K562 (cell line): ENCODE measurements around the gene DDX23. TPM values are rescaled to one million over a fixed set of nuclear protein-coding genes. Genes with fewer than 3 reads are reported as not detected.

Experiments used
- E2F8 ChIP-seq: fragments of 450-650 bp; IDR thresholded peaks from 2 replicates; pipeline ENCODE4 v1.7.1; 2018; ENCODE audit warnings: mild to moderate bottlenecking, low read depth; ENCODE audit not compliant: partially characterized antibody
- JUND ChIP-seq, 2 experiments: IDR thresholded peaks; 2 replicates in 1 of 2; 3 replicates in 1 of 2; pipeline ENCODE4 v1.6.1; 2011; ENCODE audit warnings: borderline replicate concordance in 2 of 2, low read depth in 2 of 2, low read length in 2 of 2, improper control_type of control experiment in 1 of 2, missing biosample characterization in 1 of 2, missing genetic modification characterization in 1 of 2, missing genetic modification reagents in 1 of 2
- KLF6 ChIP-seq: fragments of 250-450 bp; sonication (Bioruptor Pico); IDR thresholded peaks from 2 replicates; pipeline ENCODE4 v1.4.0; 2020; ENCODE audit warnings: mild to moderate bottlenecking, moderate library complexity, borderline replicate concordance
- LCOR ChIP-seq: sonication (generic); formaldehyde crosslinking; IDR thresholded peaks from 2 replicates; pipeline ENCODE4 v1.8.0; 2022; ENCODE audit warnings: mild to moderate bottlenecking, missing genetic modification reagents
- MYC ChIP-seq, 2 experiments: fragments of 250-450 bp in 1 of 2; sonication (Bioruptor Pico) in 1 of 2; IDR thresholded peaks; 2 replicates each; pipeline versions ENCODE4 v1.5.1 to v1.6.1; 2012 to 2021; ENCODE audit warnings: low read depth in 2 of 2, borderline replicate concordance in 1 of 2, improper control_type of control experiment in 1 of 2, low read length in 1 of 2, mild to moderate bottlenecking in 1 of 2, moderate library complexity in 1 of 2
- POLR2B ChIP-seq: fragments of 450-650 bp; IDR thresholded peaks from 2 replicates; pipeline ENCODE4 v1.6.1; 2018; ENCODE audit warnings: low read depth; ENCODE audit not compliant: partially characterized antibody
- ZNF41 ChIP-seq: fragments of 250-450 bp; sonication (Bioruptor Pico); conservative IDR thresholded peaks from 2 replicates; pipeline ENCODE4 v1.4.0; 2020; ENCODE audit warnings: mild to moderate bottlenecking
- ZNF77 ChIP-seq: fragments of 250-450 bp; sonication (Bioruptor Pico); IDR thresholded peaks from 2 replicates; pipeline ENCODE4 v1.5.0; 2020
- polyA plus RNA-seq, 8 experiments: library from polyadenylated mRNA; depleted of rRNA in 4 of 8; stranded (reverse) in 5 of 8; unstranded in 3 of 8; fragments of >200 nt; fragmentation: Nextera tagmentation in 2 of 8; fragmentation: Illumina TruSeq in 1 of 8; extraction: Ambion mirVana in 2 of 8; extraction: Trizol in 1 of 8; gene quantifications; 2 replicates each; pipeline versions ENCODE4 v1.2.1 to v1.2.3, GENCODE V29; 2011 to 2014; ENCODE audit warnings: inconsistent platforms in 1 of 8, missing spikeins in 1 of 8
- total RNA-seq, 7 experiments: library from RNA; depleted of rRNA in 6 of 7; stranded (reverse); fragments of >200 nt in 6 of 7; fragmentation: Illumina TruSeq in 2 of 7; extraction: Trizol in 2 of 7; gene quantifications; 2 replicates each; pipeline versions ENCODE4 v1.2.1 to v1.2.3, GENCODE V29; 2011 to 2021; ENCODE audit warnings: low replicate concordance in 1 of 7
- TF ChIP-seq, protein P1 (sequence below), 2 experiments: fragments of 450-650 bp in 1 of 2; sonication (generic) in 1 of 2; formaldehyde crosslinking in 1 of 2; IDR thresholded peaks; 2 replicates each; pipeline versions ENCODE4 v1.7.1 to v1.9.0; 2016 to 2022; ENCODE audit warnings: inconsistent platforms in 1 of 2, mild to moderate bottlenecking in 1 of 2, missing genetic modification reagents in 1 of 2
- TF ChIP-seq, protein P2 (sequence below): sonication (generic); formaldehyde crosslinking; IDR thresholded peaks from 2 replicates; pipeline ENCODE4 v1.8.1; 2023; ENCODE audit warnings: mild to moderate bottlenecking, missing genetic modification reagents

DDX23 gene
- total and polyA plus RNA-seq, 9 of the 15 experiments (the other 6 are each of a cell fraction or from before 2014, with no cell fraction given): 32.4 to 138 (median 104) TPM

- TF ChIP-seq, protein P1, sequence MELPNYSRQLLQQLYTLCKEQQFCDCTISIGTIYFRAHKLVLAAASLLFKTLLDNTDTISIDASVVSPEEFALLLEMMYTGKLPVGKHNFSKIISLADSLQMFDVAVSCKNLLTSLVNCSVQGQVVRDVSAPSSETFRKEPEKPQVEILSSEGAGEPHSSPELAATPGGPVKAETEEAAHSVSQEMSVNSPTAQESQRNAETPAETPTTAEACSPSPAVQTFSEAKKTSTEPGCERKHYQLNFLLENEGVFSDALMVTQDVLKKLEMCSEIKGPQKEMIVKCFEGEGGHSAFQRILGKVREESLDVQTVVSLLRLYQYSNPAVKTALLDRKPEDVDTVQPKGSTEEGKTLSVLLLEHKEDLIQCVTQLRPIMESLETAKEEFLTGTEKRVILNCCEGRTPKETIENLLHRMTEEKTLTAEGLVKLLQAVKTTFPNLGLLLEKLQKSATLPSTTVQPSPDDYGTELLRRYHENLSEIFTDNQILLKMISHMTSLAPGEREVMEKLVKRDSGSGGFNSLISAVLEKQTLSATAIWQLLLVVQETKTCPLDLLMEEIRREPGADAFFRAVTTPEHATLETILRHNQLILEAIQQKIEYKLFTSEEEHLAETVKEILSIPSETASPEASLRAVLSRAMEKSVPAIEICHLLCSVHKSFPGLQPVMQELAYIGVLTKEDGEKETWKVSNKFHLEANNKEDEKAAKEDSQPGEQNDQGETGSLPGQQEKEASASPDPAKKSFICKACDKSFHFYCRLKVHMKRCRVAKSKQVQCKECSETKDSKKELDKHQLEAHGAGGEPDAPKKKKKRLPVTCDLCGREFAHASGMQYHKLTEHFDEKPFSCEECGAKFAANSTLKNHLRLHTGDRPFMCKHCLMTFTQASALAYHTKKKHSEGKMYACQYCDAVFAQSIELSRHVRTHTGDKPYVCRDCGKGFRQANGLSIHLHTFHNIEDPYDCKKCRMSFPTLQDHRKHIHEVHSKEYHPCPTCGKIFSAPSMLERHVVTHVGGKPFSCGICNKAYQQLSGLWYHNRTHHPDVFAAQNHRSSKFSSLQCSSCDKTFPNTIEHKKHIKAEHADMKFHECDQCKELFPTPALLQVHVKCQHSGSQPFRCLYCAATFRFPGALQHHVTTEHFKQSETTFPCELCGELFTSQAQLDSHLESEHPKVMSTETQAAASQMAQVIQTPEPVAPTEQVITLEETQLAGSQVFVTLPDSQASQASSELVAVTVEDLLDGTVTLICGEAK (IDR thresholded peaks at IDR 0.05): peak; percentile 68
- TF ChIP-seq, protein P1 (CRISPR knock-in tag; IDR thresholded peaks at IDR 0.05): no peak
- peak; percentile 83 for TF ChIP-seq E2F8
- peak; percentile 56 for TF ChIP-seq POLR2B
- TF ChIP-seq JUND (IDR thresholded peaks at IDR 0.05; ENCODE audit: borderline replicate concordance, low read depth, low read length): peak; percentile 65
- peak; percentile 76; the same call in 1 of the 3 replicates for TF ChIP-seq JUND (tag; IDR thresholded peaks at IDR 0.05; ENCODE audit: borderline replicate concordance, low read depth, low read length)
- no peak for TF ChIP-seq ZNF77
- TF ChIP-seq MYC (IDR thresholded peaks at IDR 0.05; ENCODE audit: low read depth, low read length): peak; percentile 81
- TF ChIP-seq MYC (CRISPR knock-in tag; IDR thresholded peaks at IDR 0.05; ENCODE audit: borderline replicate concordance, low read depth): peak; percentile 69; the same call in 1 of the 2 replicates
- peak; percentile 72 for TF ChIP-seq LCOR
- peak; percentile 86 for TF ChIP-seq KLF6 (CRISPR knock-in tag)
- TF ChIP-seq, protein P2, sequence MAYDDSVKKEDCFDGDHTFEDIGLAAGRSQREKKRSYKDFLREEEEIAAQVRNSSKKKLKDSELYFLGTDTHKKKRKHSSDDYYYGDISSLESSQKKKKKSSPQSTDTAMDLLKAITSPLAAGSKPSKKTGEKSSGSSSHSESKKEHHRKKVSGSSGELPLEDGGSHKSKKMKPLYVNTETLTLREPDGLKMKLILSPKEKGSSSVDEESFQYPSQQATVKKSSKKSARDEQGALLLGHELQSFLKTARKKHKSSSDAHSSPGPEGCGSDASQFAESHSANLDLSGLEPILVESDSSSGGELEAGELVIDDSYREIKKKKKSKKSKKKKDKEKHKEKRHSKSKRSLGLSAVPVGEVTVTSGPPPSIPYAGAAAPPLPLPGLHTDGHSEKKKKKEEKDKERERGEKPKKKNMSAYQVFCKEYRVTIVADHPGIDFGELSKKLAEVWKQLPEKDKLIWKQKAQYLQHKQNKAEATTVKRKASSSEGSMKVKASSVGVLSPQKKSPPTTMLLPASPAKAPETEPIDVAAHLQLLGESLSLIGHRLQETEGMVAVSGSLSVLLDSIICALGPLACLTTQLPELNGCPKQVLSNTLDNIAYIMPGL: peak; percentile 86; the same call in 1 of the 2 replicates
- peak; percentile 33; the same call in 1 of the 2 replicates for TF ChIP-seq ZNF41 (CRISPR knock-in tag)
These were observed at the start of gene DDX23 (continued) for GRCh38 chr12:48851883-48852733.
